HL-60 (cell line): ENCODE data around the gene SIGLEC9.
A peak's percentile ranks its signal among the peaks of the same experiment; 100 is the strongest.

Experiments
- DNase-seq, 2 experiments: peaks; one replicate each; pipeline ENCODE4 v3.0.0-alpha.2; 2010 to 2020; ENCODE audit warnings: low read depth in 1 of 2, low spot score in 1 of 2
- H3K27ac ChIP-seq: fragments of 250-450 bp; sonication (Bioruptor Pico); replicated peaks from 2 replicates; pipeline ENCODE4 v1.5.1; 2020; ENCODE audit warnings: mild to moderate bottlenecking, moderate library complexity
- H3K27me3 ChIP-seq: fragments of 250-450 bp; sonication (Bioruptor Pico); 2 replicates; pipeline ENCODE4 v1.5.1; 2021; ENCODE audit warnings: mild to moderate bottlenecking, moderate library complexity; ENCODE audit not compliant: insufficient read depth, poor library complexity, severe bottlenecking
- H3K4me3 ChIP-seq: replicated peaks from 2 replicates; pipeline ENCODE4 v1.5.1; 2011; ENCODE audit warnings: mild to moderate bottlenecking, control low read depth, low read length; ENCODE audit not compliant: insufficient read depth
- CTCF ChIP-seq: IDR thresholded peaks from one replicate; pipeline ENCODE4 v1.5.1; 2011; ENCODE audit warnings: low read length, control low read depth, inconsistent platforms; ENCODE audit not compliant: insufficient read depth
- GABPA ChIP-seq: IDR thresholded peaks from 2 replicates; pipeline ENCODE4 v1.6.1; 2012; ENCODE audit warnings: low read depth
- POLR2AphosphoS5 ChIP-seq: IDR thresholded peaks from 2 replicates; pipeline ENCODE4 v1.6.1; 2012; ENCODE audit warnings: low read depth
- REST ChIP-seq: IDR thresholded peaks from 2 replicates; pipeline ENCODE4 v1.6.1; 2012; ENCODE audit warnings: low read depth; ENCODE audit not compliant: insufficient replicate concordance
- SPI1 ChIP-seq: IDR thresholded peaks from 2 replicates; pipeline ENCODE4 v1.6.1; 2012; ENCODE audit warnings: low read depth, mild to moderate bottlenecking, borderline replicate concordance

SIGLEC9 gene

GRCh38 chr19:51137792-51138425 lies 13.2 kb downstream of the SIGLEC9 start:
- TF ChIP-seq SPI1 = no peak
- Histone ChIP-seq H3K4me3 (no peak overlapping the region), H3K27me3 (no peaks in the 10 kb centered on the region), H3K27ac (peak overlapping the region; percentile 87)
- DNase-seq = peak in 1 of 2 experiments; percentile 5

GRCh38 chr19:51138549-51138979 lies 13.9 kb downstream of the SIGLEC9 start:
- H3K27ac ChIP-seq = peak overlapping the region; percentile 87
- H3K27me3 ChIP-seq = no peaks in the 10 kb centered on the region
- H3K4me3 ChIP-seq = no peak overlapping the region
- peak; percentile 82 to 91 for DNase-seq
- TF ChIP-seq REST = no peak
- TF ChIP-seq CTCF = no peak
- peak; percentile 82 for TF ChIP-seq POLR2AphosphoS5
- TF ChIP-seq SPI1 = peak; percentile 76; the same call in 1 of the 2 replicates
- no peak for TF ChIP-seq GABPA

GRCh38 chr19:51139299-51140014 lies 14.8 kb downstream of the SIGLEC9 start:
- no peaks in the 10 kb centered on the region for H3K27me3 ChIP-seq
- H3K4me3 ChIP-seq = no peak overlapping the region
- H3K27ac ChIP-seq = peak overlapping the region; percentile 87
- peak; percentile 78 to 84 for DNase-seq
- TF ChIP-seq CTCF (no peak), SPI1 (peak; percentile 79), GABPA (0 out of 2 replicates have a peak, but pooled peaks have one; percentile 18), REST (no peak), POLR2AphosphoS5 (peak; percentile 75; the same call in 1 of the 2 replicates)

GRCh38 chr19:51140441-51140840 lies 15.7 kb downstream of the SIGLEC9 start:
- DNase-seq = no peak
- H3K4me3 ChIP-seq = no peak overlapping the region
- H3K27ac ChIP-seq = peak overlapping the region; percentile 87; the same call in 1 of the 2 replicates
- no peaks in the 10 kb centered on the region for H3K27me3 ChIP-seq
- TF ChIP-seq CTCF = no peak
- TF ChIP-seq REST = no peak
- TF ChIP-seq SPI1 = no peak
- no peak for TF ChIP-seq GABPA
- no peak for TF ChIP-seq POLR2AphosphoS5
